ENCODE results near the gene HOXC9. TPM values are rescaled to one million over a fixed set of nuclear protein-coding genes. Genes with fewer than 3 reads are reported as not detected.
A peak's percentile ranks its signal among the peaks of the same experiment; 100 is the strongest.

Gene HOXC9
- total RNA-seq, 1 donor from 2014 or later = not detected

DNA sequence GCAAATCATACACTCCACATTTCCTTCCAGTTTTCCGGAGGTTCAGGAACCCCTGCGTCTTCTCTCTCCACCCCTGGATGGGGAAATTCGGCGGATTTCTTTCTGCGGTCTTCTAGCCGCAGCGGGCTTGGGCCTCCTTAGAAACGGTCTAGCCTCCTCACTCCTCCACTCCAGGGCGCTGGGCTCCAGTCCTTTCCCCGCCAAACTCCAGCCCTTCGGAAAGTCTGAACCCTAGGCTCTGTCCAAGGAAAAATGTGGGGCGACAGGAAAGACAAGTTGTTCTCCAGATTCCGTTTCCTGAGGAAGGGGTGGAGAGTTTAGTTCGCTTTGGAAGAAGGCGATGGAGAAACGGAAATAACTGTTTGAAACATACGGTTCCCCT lies 16.4 kb upstream of the HOXC9 start:
- peaks cover 18% of the 10 kb centered on the region for H3K4me1 ChIP-seq
- H3K4me3 ChIP-seq = no peak overlapping the region
- no peaks in the 10 kb centered on the region for H3K36me3 ChIP-seq
- peaks cover 100% of the 10 kb centered on the region for H3K27me3 ChIP-seq (ENCODE audit: low read depth)
- TF ChIP-seq CTCF (IDR thresholded peaks at IDR 0.05; ENCODE audit: borderline replicate concordance) = no peak
- DNase-seq = no peak
- H3K27ac ChIP-seq (replicated peaks) = no peak overlapping the region
- intact Hi-C loops (cut with micrococcal nuclease) = no loop called here
- no peaks in the 10 kb centered on the region for H3K9me3 ChIP-seq (replicated peaks)

- DNase-seq = no peak
- intact Hi-C loops (cut with micrococcal nuclease) = no loop called here
- no peak overlapping the region for H3K4me3 ChIP-seq
Measured at GRCh38 chr12:53983950-53984572, 15.9 kb upstream of the HOXC9 start.

GRCh38 chr12:53984901-53985691 lies 14.9 kb upstream of the HOXC9 start, which contains the start of gene HOXC10:
TSS of gene HOXC10 (plus strand) at chr12:53985146. CDS start at chr12:53985260, 114 bp downstream.
- peak; percentile 50 for TF ChIP-seq CTCF (IDR thresholded peaks at IDR 0.05; ENCODE audit: borderline replicate concordance)
- Histone ChIP-seq H3K4me3 (peak within 1 kb of the TSS; percentile 36), H3K4me1 (peaks cover 25% of the 10 kb centered on the region), H3K27ac (replicated peaks) (no peak within 1 kb of the TSS), H3K36me3 (no peaks in the 10 kb centered on the region), H3K9me3 (replicated peaks) (no peaks in the 10 kb centered on the region), H3K27me3 (ENCODE audit: low read depth) (peaks cover 100% of the 10 kb centered on the region)
- DNase-seq = peak; percentile 59
- intact Hi-C loops (cut with micrococcal nuclease) = no loop called here

More at GRCh38 chr12:53983950-53984572, 15.9 kb upstream of the HOXC9 start:
- Histone ChIP-seq H3K36me3 (no peaks in the 10 kb centered on the region), H3K27ac (replicated peaks) (no peak overlapping the region), H3K27me3 (ENCODE audit: low read depth) (peaks cover 100% of the 10 kb centered on the region), H3K4me1 (peaks cover 21% of the 10 kb centered on the region), H3K9me3 (replicated peaks) (no peaks in the 10 kb centered on the region)
- no peak for TF ChIP-seq CTCF (IDR thresholded peaks at IDR 0.05; ENCODE audit: borderline replicate concordance)

DNA sequence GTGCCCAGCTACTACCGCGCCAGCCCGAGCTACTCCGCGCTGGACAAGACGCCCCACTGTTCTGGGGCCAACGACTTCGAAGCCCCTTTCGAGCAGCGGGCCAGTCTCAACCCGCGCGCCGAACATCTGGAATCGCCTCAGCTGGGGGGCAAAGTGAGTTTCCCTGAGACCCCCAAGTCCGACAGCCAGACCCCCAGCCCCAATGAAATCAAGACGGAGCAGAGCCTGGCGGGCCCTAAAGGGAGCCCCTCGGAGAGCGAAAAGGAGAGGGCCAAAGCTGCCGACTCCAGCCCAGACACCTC lies 14.3 kb upstream of the HOXC9 start:
- Histone ChIP-seq H3K27me3 (ENCODE audit: low read depth) (peaks cover 100% of the 10 kb centered on the region), H3K27ac (replicated peaks) (no peak overlapping the region), H3K4me1 (peaks cover 25% of the 10 kb centered on the region), H3K36me3 (no peaks in the 10 kb centered on the region), H3K4me3 (peak overlapping the region; percentile 36), H3K9me3 (replicated peaks) (no peaks in the 10 kb centered on the region)
- intact Hi-C loops (cut with micrococcal nuclease) = no loop called here
- TF ChIP-seq CTCF (IDR thresholded peaks at IDR 0.05; ENCODE audit: borderline replicate concordance) = no peak
- no peak for DNase-seq

DNA sequence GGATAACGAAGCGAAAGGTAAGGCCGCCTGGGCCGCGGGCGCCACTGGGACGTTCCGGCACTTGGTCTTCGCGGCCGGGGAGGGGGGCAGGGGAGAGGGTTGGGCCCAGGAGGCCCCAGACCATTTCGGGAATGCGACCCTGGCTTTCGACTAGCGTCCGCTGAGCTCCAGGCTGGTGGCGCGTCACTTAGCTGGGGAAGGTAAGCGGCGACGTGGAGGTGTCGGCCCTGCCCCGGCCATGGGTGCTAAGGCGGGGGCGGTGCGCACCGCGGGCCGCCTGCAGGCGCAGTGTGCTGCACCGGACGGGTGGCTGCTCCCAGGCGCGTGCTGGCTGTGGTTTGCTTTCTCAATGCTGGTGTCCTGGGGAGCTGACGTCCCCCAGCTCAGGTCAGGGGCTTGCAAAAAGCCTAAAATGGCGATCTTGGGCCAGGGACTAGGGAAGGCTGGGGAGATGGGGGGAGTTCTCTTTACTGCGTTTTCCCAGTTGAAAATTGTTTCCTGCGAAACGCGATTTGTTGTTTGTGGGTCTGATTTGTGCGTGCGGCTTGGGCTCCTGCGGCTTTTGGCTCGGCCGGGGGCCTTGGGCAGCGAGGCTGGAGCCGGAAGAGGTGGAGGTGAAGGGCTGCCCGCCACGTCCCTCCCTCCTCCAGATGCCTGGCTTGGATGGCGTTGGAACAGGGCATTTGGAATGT lies 13.8 kb upstream of the HOXC9 start:
- Histone ChIP-seq H3K4me1 (peaks cover 25% of the 10 kb centered on the region), H3K27ac (replicated peaks) (no peak overlapping the region), H3K36me3 (no peaks in the 10 kb centered on the region), H3K4me3 (peak overlapping the region; percentile 12), H3K27me3 (ENCODE audit: low read depth) (peaks cover 100% of the 10 kb centered on the region), H3K9me3 (replicated peaks) (no peaks in the 10 kb centered on the region)
- DNase-seq = no peak
- TF ChIP-seq CTCF (IDR thresholded peaks at IDR 0.05; ENCODE audit: borderline replicate concordance) = no peak
- intact Hi-C loops (cut with micrococcal nuclease) = no loop called here
